IPS DF 6.9 (cell line): Measurements from ENCODE around the gene AGAP9.
A peak's percentile ranks its signal among the peaks of the same experiment; 100 is the strongest.
"Not testable (repeated sequence)": the region's sequence is repeated elsewhere in the genome, so short reads cannot be mapped to it uniquely, and the experiment has no call there.

Experiments
- DNase-seq: peaks from one replicate; pipeline ENCODE4 v3.0.0-alpha.2; 2013; ENCODE audit warnings: low read depth, low spot score
- H3K27ac ChIP-seq: one replicate; pipeline ENCODE4 v1.5.1; 2013; ENCODE audit warnings: low read length, control low read depth
- H3K27me3 ChIP-seq: 2 replicates; pipeline ENCODE4 v1.6.1; 2013; ENCODE audit warnings: mild to moderate bottlenecking, low read length; ENCODE audit not compliant: control insufficient read depth, insufficient read depth
- H3K36me3 ChIP-seq: 2 replicates; pipeline ENCODE4 v1.6.1; 2013; ENCODE audit warnings: low read length; ENCODE audit not compliant: control insufficient read depth, insufficient read depth
- H3K4me1 ChIP-seq: 2 replicates; pipeline ENCODE4 v1.6.1; 2013; ENCODE audit warnings: low read length; ENCODE audit not compliant: control insufficient read depth, insufficient read depth
- H3K4me3 ChIP-seq: 2 replicates; pipeline ENCODE4 v1.5.1; 2013; ENCODE audit warnings: mild to moderate bottlenecking, low read length
- H3K9me3 ChIP-seq: 2 replicates; pipeline ENCODE4 v1.6.1; 2013; ENCODE audit warnings: low read length, inconsistent platforms; ENCODE audit not compliant: control insufficient read depth, insufficient read depth
- WGBS: extraction: QIAGEN DNeasy Blood & Tissue Kit; methylation state at CpG from one replicate; pipeline ENCODE4 v1.1.7; 2013; ENCODE audit warnings: mixed read lengths, missing lambda C conversion rate; ENCODE audit not compliant: insufficient read length, insufficient coverage; 5-methylcytosine and 5-hydroxymethylcytosine counted together

AGAP9 gene

GRCh38 chr10:47555334-47555733, 31.9 kb upstream of the AGAP9 start:
- WGBS, result no CpG with 5 or more reads among the region's 2 CpGs
- not testable (repeated sequence) for H3K27ac ChIP-seq, H3K36me3 ChIP-seq, H3K4me3 ChIP-seq, H3K27me3 ChIP-seq, H3K4me1 ChIP-seq, DNase-seq, H3K9me3 ChIP-seq

GRCh38 chr10:47554552-47554951, 31.1 kb upstream of the AGAP9 start:
- not testable (repeated sequence) for H3K27me3 ChIP-seq, H3K9me3 ChIP-seq, H3K36me3 ChIP-seq, H3K4me1 ChIP-seq, H3K4me3 ChIP-seq, DNase-seq, H3K27ac ChIP-seq
- no CpG with 5 or more reads among the region's 6 CpGs for WGBS

GRCh38 chr10:47553860-47554247, 30.4 kb upstream of the AGAP9 start:
- no CpG with 5 or more reads among the region's 17 CpGs for WGBS
- peak overlapping the region; percentile 41; the same call in 1 of the 2 replicates for H3K4me3 ChIP-seq
- not testable (repeated sequence) for H3K4me1 ChIP-seq, H3K27me3 ChIP-seq, H3K27ac ChIP-seq, DNase-seq, H3K9me3 ChIP-seq, H3K36me3 ChIP-seq

- H3K4me1 ChIP-seq, H3K36me3 ChIP-seq, H3K9me3 ChIP-seq, H3K27me3 ChIP-seq, H3K27ac ChIP-seq: not testable (repeated sequence)
- H3K4me3 ChIP-seq, result peak overlapping the region; percentile 82; the same call in 1 of the 2 replicates
- no CpG with 5 or more reads among the region's 60 CpGs for WGBS
- DNase-seq, result peak; percentile 37
Observed at GRCh38 chr10:47553214-47553859, 29.9 kb upstream of the AGAP9 start.

GRCh38 chr10:47552719-47553118, 29.3 kb upstream of the AGAP9 start:
- no CpG with 5 or more reads among the region's 7 CpGs for WGBS
- H3K27me3 ChIP-seq, DNase-seq, H3K9me3 ChIP-seq, H3K36me3 ChIP-seq, H3K27ac ChIP-seq, H3K4me1 ChIP-seq: not testable (repeated sequence)
- peak overlapping the region; percentile 82; the same call in 1 of the 2 replicates for H3K4me3 ChIP-seq

GRCh38 chr10:47547286-47547685, 23.8 kb upstream of the AGAP9 start:
- H3K9me3 ChIP-seq, H3K36me3 ChIP-seq, H3K4me3 ChIP-seq, H3K27me3 ChIP-seq, DNase-seq, H3K27ac ChIP-seq, H3K4me1 ChIP-seq: not testable (repeated sequence)
- WGBS, result no CpG with 5 or more reads among the region's 3 CpGs

GRCh38 chr10:47536430-47536829, 13.0 kb upstream of the AGAP9 start:
- 100% methylated on average over 1 of the region's 3 CpGs for WGBS
- H3K27ac ChIP-seq, H3K4me3 ChIP-seq: not testable (repeated sequence)

GRCh38 chr10:47502313-47502712, 21.1 kb downstream of the AGAP9 start:
- WGBS, result no CpG with 5 or more reads among the region's 9 CpGs
- not testable (repeated sequence) for DNase-seq, H3K27ac ChIP-seq, H3K9me3 ChIP-seq, H3K36me3 ChIP-seq, H3K4me3 ChIP-seq, H3K4me1 ChIP-seq, H3K27me3 ChIP-seq

More at GRCh38 chr10:47536430-47536829, 13.0 kb upstream of the AGAP9 start:
- H3K4me1 ChIP-seq, H3K36me3 ChIP-seq, DNase-seq, H3K9me3 ChIP-seq, H3K27me3 ChIP-seq: not testable (repeated sequence)

GRCh38 chr10:47494226-47494625, 29.2 kb downstream of the AGAP9 start:
- H3K4me1 ChIP-seq, H3K4me3 ChIP-seq, H3K36me3 ChIP-seq, H3K27me3 ChIP-seq, H3K9me3 ChIP-seq, DNase-seq, H3K27ac ChIP-seq: not testable (repeated sequence)
- WGBS, result no CpG with 5 or more reads among the region's 6 CpGs

GRCh38 chr10:47491600-47491999, 31.8 kb downstream of the AGAP9 start, which contains the start of gene FAM25G:
TSS of gene FAM25G (minus strand) at chr10:47491700. CDS start at chr10:47491674, 26 bp downstream.
- WGBS, result no CpG with 5 or more reads among the region's 9 CpGs
- H3K9me3 ChIP-seq, H3K27me3 ChIP-seq, H3K4me1 ChIP-seq, H3K36me3 ChIP-seq, H3K27ac ChIP-seq, H3K4me3 ChIP-seq, DNase-seq: not testable (repeated sequence)

- H3K4me1 ChIP-seq, H3K27ac ChIP-seq, H3K36me3 ChIP-seq, H3K9me3 ChIP-seq, H3K4me3 ChIP-seq, DNase-seq, H3K27me3 ChIP-seq: not testable (repeated sequence)
- no CpG with 5 or more reads among the region's 7 CpGs for WGBS
Observed at GRCh38 chr10:47489630-47490029, 33.8 kb downstream of the AGAP9 start.
